VCaP (cell line): Measurements from ENCODE around the gene ZNF326.

ENCODE experiments used
- H3K27ac ChIP-seq: fragments of 450-650 bp; 2 replicates; pipeline ENCODE4 v1.5.1; 2017
- CTCF ChIP-seq: fragments of 450-650 bp; conservative IDR thresholded peaks from 2 replicates; pipeline ENCODE4 v1.5.1; 2017; ENCODE audit warnings: mild to moderate bottlenecking, moderate library complexity

Gene ZNF326

GRCh38 chr1:90007979-90008404 is 13.1 kb downstream of the ZNF326 start:
- no peak for TF ChIP-seq CTCF
- H3K27ac ChIP-seq: no peak overlapping the region

- TF ChIP-seq CTCF: no peak
- H3K27ac ChIP-seq: no peak overlapping the region
These were observed 17.4 kb downstream of the ZNF326 start for GRCh38 chr1:90012300-90012699.

- H3K27ac ChIP-seq: no peak overlapping the region
- no peak for TF ChIP-seq CTCF
These were observed 28.8 kb downstream of the ZNF326 start for GRCh38 chr1:90023691-90024090.

- TF ChIP-seq CTCF: no peak
- no peak overlapping the region for H3K27ac ChIP-seq
These were observed 32.4 kb downstream of the ZNF326 start for GRCh38 chr1:90027281-90027680.

GRCh38 chr1:90039652-90040051 is 44.7 kb downstream of the ZNF326 start:
- no peak for TF ChIP-seq CTCF
- H3K27ac ChIP-seq: no peak overlapping the region

- no peak overlapping the region for H3K27ac ChIP-seq
- no peak for TF ChIP-seq CTCF
These were observed 48.7 kb downstream of the ZNF326 start for GRCh38 chr1:90043586-90043985.

- no peak for TF ChIP-seq CTCF
- H3K27ac ChIP-seq: no peak overlapping the region
These were observed 49.4 kb downstream of the ZNF326 start for GRCh38 chr1:90044346-90044745.
